GM10266 (cell line): ENCODE measurements around the gene TUBA4B.

Source experiments
- DNase-seq: peaks from one replicate; pipeline ENCODE4 v3.0.0; 2012; ENCODE audit errors: extremely low spot score
- TF ChIP-seq, protein P1 (sequence below): IDR thresholded peaks from 2 replicates; pipeline ENCODE4 v1.5.1; 2012; ENCODE audit warnings: mild to moderate bottlenecking, low read depth; ENCODE audit not compliant: control insufficient read depth, insufficient read depth; ENCODE audit errors: missing control alignments

TUBA4B gene

DNA sequence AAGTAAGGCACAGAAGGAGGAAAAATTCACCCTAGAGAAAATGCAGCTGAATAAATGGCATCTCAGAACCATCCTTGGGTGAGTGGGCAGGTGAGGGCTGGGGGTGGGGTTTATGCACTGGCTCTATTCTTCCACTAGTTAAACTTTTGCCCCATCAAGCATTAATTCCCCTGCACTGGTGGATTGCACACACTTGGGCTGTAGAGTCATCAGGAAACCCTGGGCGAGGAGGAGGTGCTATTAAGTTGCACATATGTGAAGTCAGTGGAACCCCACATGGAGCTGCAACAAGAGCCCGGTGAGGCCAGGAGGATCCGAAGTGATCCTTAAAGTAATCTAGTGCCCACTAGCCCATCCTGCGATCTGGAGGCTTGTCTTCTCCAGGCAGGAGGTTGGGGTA is 19.3 kb downstream of the TUBA4B start:
- no peak for DNase-seq
- TF ChIP-seq, protein P1, sequence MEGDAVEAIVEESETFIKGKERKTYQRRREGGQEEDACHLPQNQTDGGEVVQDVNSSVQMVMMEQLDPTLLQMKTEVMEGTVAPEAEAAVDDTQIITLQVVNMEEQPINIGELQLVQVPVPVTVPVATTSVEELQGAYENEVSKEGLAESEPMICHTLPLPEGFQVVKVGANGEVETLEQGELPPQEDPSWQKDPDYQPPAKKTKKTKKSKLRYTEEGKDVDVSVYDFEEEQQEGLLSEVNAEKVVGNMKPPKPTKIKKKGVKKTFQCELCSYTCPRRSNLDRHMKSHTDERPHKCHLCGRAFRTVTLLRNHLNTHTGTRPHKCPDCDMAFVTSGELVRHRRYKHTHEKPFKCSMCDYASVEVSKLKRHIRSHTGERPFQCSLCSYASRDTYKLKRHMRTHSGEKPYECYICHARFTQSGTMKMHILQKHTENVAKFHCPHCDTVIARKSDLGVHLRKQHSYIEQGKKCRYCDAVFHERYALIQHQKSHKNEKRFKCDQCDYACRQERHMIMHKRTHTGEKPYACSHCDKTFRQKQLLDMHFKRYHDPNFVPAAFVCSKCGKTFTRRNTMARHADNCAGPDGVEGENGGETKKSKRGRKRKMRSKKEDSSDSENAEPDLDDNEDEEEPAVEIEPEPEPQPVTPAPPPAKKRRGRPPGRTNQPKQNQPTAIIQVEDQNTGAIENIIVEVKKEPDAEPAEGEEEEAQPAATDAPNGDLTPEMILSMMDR: no peak

DNA sequence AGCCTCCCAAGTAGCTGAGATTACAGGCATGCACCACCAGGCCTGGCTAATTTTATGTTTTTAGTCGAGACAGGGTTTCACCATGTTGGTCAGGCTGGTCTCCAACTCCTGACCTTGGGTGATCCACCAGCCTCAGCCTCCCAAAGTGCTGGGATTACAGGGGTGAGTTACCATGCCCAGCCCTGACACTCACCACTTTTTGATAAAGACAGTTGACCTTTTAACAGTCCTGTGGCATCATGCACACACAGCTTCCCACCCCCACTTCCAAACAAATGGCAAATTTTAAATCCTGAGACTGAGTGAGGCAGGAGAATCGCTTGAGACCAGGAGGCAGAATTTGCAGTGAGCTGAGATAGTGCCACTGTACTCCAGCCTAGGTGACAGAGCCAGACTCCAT is 20.0 kb downstream of the TUBA4B start:
- DNase-seq: no peak
- TF ChIP-seq, protein P1: no peak

DNA sequence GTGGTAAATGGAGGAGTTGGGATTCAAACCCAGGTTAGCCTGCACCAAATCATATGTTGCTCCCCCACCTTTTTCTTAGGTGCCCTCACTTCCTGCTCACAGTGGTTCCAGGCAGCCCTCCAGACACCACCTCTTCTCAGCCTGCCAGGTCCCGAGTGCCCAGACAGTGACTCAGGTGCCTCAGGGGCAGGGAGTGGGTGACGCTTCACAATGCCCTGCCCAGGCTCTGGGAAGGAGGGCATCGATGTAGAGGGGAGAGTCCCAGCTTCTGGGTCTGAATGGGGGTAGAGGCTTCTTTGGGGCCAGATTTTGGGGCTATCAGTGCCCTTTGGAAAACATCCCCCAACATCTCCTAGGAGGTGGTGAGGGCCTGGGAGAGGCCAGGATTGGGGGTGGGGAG is 20.9 kb downstream of the TUBA4B start:
- DNase-seq: no peak
- TF ChIP-seq, protein P1: no peak

DNA sequence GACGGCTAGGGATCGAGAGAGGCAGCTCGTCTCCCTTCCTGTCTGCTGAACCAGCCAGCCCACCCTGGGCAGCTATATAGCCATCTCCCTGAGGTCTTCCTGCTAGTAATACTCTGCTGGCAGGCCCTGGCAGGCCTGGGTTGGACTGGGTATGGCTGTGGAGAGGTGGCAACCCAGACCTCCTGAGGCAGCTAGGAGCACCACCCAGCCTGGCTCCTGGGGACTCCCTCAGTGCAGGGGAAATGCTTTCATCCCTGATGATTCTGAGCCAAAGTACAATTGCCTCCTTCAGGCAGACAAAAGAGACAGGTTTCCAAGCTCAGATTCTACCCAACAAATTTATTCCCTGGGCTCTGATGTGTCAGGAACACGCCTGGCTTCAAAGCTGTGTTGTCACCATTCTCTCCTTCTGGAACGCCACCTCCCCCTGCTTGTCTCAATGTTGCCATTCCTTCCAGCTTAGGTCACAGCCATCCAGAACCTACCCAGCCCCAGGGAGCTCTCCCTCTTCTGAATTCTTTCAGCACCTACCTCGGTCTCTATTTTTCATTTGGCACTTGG is 21.4 kb downstream of the TUBA4B start:
- TF ChIP-seq, protein P1: no peak
- DNase-seq: no peak

DNA sequence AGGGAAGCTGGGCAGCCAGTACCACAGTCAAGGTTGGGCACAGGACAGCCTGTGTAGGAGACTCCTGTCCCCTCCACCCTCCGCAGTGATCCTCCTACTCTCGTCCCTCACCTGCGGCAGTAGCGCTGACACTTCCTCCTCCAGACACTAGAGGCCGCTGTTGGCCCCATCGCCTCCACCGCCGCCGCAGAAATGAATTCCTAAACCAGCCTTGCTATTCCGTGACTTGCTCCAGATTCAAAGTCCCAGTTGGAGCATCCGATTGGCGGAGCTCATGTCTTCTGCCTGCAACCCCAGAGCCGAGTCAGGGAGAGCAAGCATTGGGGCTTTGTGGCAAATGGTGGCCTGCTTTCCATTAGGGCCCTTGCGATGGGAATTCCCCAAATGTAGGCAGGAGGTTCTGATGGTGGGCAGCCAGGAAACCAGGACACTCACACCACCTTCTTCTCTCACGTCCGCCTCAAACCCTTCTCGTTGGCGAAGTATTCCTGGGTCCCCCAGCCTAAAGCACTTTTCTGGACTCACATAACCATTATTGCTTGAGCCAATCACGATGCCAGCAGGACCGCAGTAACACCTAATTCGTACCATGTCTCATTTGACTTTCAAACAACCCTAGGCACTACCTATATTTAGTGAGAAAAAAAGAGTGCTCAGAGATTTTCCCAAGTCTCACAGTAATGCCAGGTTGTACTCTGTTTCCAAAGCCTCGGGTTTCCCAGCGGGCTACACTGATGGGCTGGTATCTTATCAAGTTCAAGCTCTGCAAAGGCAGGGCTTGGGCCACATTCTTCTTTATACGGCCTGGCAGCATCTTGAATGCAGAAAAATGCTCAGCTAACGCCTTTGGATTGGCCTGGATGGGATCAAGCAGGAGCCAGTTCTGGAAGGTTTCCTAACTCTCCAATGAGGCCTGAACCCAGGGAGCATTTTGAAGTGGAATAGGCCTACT is 24.9 kb downstream of the TUBA4B start:
- TF ChIP-seq, protein P1: peak; percentile 98
- DNase-seq: peak; percentile 76

DNA sequence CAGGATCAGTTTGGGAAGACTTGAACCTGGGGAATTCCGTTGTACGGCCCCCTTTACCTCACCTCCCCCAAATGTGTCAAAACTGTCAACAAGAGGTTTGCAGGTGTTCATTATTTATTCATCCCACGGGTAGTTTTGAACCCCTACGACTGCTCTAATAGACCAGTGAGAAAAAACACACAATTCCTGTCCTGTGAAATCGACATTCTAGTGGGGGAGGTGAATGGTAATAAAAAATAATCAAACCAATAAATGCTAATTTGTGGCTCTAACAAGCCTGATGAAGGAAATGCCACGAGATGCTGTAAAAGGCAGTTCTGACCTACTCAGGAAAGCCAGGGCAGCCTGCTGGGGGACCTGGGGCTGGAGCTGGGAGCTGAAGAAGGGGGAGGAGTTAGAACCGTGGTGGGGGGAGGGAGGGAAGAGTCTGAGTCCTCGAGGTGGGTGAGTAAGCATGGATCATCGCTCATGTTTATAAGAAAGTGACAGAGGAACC is 25.7 kb downstream of the TUBA4B start:
- TF ChIP-seq, protein P1: no peak
- DNase-seq: peak; percentile 37
